ENCODE data around the gene CFAP46.
A peak's percentile ranks its signal among the peaks of the same experiment; 100 is the strongest.
"Not testable (repeated sequence)": the region's sequence is repeated elsewhere in the genome, so short reads cannot be mapped to it uniquely, and the experiment has no call there.

The CFAP46 gene

DNA sequence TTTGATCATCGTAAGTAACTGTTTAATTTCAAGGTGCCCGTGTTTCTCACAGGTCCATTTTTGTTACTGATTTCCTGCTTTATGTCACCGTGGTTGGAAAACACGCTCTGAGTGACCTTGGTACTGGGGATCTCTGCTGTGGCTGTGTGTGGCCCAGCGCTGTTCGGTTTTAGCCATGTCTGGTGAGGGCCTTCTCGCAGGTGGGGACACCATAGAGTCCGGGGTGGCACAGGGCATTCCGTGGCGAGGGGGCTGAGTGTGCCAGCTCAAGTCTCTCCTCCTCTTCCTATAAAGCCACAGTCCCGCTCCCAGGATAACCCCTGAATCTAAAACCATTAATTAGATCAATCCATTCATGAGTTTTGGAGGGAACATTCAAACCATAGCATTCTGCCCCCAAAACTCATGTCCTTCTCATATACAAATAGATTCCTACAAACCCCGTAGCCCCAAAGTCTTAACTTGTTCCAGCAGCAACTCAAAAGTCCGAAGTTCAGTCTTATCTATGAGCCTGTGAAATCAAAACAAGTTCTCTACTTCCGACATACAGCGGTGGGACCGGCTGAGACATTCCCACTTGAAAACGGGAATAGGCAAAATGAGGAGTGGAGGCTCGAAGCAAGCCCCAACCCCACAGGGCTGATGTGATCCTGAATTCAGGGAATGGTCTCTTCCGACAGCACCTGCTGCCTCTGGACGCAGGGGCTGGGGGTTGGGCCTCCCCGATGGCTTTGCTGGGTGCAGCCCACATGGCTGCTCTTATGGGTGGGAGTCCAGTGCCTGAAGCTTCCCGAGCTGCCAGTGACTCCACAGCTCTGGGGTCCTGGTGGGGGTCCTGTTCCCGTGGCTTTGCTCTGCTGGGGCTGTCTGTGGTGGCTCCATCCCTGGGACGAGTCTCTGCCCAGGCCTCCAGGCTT is 101.4 kb downstream of the CFAP46 start:
- DNase-seq, result no peak

DNA sequence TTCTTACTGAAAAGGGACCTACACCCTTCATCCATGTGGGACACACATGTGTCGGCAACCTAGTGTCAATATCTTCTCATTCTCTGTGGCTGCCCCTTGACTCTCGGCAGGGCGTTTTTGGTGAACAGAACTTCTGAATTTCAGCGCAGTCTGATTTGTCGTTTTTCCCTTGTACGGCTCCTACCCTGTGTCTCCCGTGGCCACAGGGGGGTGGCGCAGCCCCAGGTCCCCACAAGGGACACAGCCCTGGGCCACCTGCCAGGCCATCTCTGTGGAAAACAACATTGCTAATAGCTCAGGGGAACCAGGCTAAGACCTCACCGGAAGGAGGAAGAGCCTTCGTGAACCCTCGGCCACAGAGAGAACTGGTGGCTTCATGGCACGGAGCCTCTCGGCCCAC is 103.3 kb downstream of the CFAP46 start:
- DNase-seq, result no peak

DNA sequence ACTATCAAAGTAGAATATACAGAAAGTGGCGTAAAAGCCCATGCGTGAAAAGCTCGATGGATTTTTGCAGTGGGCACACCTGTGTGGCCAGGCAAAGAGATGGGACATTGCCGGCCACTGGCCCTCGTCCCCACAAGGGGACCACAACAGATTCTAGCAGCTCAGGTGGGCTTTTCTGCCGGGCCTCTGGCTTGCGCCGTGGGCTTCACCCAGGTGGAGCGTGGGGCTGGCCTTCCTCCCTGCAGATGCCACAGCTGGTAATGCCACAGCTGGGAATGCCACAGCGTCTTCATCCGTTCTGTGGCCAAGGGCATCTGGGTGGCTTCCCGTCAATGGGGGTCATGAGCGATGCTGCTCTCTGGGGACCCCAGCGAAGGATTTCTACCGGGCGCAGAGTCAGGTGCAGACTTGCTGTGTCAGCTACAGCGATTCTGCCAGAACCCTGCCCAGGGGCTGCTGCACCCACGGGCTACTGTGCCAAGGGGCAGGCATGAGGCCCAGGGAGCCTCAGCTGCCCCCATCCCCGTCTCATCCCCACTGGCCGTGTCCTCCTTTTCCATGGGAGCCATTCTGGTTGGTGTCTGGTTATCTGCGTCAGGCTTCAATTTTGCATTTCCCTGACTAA is 103.9 kb downstream of the CFAP46 start:
- no peak for DNase-seq

DNA sequence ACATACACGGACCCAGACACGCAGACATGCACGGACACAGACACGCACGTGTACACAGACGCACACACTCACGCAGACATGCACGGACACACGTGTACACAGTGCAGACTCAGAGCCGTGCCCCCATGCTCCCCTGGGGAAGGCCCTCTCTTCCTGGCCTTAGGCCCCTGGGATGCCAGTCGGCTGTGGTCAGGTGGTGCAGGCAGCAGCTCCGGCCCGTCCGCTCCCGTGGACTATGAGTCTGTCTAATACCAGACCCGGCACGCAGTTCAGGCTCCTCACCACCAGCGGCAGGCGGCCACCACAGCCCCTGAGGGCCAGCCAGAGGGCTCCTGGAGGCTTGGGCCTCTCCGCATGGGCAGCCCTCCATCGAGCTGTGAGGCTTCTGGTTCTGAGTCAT is 104.5 kb downstream of the CFAP46 start:
- DNase-seq, result no peak

DNA sequence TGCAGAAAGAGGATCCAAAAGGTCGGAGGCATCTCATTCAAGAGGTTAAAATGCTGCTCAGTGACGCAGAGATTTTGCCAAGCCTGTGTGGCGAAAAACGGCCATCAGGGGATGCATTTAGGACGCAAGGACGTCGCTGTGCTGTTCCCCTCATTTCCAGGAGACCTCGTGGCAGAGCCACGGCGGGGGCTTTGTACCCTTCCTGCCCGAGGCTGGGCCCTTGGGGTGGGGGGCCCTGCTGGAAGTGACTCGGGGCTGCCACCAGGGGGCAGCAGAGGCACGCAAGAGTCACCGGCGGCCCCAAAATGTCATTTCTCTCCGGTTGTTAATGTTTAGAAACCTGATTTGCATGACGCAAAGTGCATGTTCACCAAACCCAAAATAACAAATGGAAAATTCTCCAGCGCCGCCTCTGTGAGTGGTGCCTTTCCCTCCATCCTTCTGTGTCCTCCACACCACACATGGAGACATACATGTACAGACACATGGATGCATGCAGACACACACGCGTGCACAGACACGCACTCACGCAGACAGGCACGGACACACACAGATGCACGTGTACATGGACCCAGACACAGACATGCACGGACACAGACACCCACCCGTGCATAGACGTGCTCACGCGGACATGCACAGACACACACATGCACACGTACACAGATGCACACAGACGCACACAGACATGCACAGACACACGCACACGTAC is 105.4 kb downstream of the CFAP46 start:
- peak; percentile 35 for DNase-seq

DNA sequence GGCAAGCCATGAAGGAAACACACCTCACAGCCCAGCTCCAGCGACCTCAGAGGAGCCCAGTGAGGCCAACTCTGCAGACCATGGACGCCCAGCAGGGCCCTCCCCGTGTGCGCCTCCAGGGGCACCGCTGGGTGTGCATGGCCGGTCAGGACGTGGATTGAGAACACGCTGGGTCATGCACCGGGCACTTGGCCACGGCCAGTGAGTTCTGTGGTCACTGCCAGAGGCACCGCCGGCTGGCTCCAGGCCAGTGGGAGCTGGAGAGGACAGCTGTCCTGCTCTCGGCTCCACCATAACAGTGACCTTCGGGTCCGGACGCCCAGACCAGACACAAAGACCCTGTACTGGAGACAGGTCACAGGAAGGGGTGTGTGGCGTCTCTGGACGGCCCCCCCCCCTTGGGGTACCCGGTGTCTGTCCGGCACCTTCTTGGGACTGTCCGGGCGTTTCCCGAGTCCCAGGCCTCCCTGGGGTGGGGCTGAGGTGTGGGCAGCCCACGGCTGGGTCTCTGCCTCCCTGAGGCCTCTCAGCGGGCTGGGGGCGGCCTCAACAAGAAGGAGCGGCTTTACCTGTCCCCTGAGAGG is 106.0 kb downstream of the CFAP46 start:
- DNase-seq, result no peak

DNA sequence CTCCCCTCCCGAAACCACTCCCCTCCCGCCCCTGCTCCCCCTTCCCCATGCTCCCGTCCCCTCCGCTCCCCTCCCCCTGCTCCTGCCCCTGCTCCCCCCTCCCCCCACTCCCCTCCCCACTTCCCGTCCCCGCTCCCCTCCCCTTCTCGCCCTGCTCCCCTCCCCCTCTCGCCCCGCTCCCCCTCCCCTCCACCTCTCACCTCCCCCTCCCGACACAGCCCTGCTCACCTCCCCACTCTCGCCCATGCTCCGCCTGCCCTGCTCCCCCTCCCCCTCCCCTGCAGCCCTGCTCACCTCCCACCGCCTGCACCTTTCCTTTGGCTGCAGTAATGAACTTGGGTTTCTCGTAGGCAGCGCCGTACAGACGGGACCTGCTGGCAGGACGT is 106.5 kb downstream of the CFAP46 start:
- no peak for DNase-seq

DNA sequence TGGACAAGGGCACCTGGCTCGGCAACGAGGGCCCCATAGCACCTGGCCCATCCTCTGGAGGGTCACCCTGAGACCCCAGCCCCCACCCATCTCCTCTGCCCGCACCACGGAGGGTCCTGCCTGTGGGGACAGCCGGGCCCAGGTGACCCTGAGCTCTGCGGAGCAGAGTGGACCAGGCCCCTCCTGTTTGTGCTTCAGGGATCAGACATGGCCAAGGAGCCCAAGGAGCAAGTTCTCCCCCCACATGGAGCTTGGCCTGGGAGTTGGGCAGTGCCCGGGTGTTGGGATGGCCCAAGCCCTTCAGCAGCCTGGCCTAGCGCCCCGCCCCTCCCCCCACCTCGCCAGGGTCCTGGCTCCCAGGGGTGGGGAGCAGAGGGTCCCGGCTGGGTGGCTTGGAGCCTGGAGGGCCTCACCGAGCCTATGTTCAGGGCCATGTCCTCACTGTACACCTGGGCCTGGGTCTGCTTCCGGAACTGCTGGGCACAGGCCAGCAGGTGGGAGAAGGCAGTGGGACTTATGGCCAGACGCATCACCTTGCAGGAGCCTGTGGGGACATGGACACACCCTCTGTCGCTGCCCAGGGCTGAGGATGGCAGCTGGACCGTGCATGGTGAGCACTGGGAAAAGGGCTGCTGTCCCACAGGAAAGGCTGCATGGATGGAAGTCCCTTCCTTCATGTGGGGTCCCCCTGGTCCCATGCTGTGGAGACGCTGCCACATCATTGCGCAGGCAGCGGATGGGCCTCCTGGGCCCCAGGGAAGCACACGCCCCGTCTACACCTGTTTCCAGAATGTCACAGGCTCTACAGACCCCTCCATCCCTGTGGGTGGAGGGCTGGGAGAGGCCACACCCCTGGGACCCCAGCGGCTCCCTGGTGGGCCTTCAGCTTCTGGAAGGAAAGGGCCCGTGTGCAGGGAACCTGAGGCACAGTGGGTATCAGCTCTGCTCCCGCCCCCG is 107.2 kb downstream of the CFAP46 start:
- DNase-seq, result no peak

DNA sequence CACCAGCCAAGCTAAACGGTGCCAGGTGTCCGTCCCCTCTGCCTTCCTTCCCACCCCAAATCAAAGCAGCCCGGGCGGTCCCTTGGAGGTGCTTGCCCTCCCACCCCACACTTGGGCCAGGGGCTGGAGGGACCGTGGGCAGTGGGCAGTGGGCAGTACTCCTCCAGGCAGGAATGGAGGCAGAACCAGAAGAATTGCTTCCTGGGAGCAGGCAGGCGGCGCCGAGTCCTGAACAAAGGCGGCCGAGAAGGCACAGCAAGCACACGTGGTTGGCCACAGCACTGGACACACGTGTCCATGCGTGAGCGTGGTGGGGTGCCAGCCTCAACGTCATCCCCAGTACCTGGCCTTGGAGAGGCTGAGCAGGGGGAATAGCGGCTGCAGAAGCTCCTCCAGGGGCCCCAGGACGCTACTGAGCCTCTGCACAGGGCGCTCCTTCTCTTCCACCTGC is 108.0 kb downstream of the CFAP46 start:
- DNase-seq, result no peak

DNA sequence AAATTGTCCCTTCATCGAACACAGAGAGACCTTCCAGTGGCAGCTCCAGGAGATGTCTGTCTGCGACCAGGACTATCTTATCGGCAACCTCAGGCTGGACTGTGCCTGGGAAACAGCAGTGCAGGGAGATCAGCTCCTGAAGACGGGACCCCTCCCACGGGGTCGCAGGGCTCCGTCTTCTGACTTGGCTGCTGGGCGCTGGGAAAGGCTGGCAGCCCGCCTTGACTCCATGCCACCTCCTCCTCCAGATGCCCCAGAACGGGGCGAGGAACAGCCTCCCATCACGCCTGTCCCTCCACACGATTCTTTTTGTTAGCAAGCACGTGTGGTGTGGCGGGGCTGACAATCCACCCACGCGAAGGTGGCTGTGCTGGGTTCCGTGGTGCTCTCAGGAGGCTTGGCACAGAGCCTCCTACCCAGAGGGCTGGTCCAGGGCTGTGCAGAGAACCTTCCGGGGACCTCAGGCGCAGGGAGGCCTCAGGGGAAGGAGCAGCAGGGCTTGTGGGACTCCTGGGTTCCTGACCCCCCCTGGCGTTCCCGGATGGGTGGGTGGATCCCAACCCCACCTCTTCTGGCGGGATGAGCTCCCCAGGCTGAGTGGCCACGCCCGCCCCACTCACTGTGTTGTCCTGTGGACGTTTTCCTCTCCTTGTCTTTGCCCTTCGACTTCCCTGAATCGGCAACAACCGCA is 108.8 kb downstream of the CFAP46 start:
- no peak for DNase-seq

DNA sequence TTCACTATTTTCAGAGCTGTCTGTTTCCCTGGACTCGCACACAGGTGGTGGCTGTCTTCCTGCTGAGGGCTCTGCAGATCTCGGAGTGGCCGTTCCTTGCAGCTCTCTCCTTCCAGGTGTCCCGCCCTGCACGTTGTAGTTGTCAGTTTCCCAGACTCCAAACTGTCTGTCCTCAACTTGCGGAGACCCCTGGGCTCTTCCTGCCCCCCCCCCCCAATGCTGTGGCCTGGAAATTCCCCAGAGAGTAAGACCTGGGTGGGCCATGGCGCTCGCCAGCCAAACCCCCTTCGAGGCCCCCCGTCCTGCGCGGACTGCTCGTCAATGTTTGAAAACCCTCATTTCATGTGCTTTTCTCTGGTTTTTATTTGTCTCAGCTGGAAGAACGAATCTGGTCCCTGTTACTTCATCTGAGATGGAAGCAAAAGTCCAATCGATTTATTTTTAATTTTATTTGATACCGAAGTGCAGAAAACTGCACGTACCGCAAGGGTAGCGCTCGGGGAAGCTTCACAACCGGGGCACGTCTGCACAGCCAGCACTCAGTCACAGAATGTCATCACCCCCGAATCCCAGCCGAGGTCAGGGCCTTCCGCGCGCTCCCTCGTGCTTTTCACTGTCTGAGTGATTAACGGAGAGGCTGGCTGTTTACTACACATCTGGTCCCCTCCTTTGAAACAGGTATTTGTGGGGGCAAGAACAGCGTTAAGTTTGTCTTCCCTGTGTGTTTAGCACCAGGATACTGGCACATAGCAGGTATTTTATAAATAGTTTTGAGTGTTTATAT is 110.0 kb downstream of the CFAP46 start:
- DNase-seq, result no peak

DNA sequence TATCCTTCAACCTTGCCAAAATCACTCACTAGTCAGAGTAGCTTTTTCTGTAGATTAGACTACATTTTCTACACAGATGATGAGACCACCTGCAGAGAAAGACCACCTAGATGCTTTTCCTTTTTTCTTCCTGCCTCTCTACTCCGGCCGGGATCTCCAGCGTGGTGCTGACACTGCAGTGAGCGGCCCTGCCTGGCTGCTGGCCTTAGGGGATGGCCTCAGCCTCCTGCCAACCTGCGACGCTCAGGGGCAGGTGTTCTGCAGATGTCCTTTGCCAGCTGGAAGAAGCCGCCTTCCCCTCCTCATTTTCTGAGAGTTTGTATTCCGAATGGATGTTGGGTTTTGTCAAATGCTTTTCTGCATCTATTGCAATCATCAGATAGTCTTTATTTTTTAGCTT is 113.0 kb downstream of the CFAP46 start:
- DNase-seq, result no peak

DNA sequence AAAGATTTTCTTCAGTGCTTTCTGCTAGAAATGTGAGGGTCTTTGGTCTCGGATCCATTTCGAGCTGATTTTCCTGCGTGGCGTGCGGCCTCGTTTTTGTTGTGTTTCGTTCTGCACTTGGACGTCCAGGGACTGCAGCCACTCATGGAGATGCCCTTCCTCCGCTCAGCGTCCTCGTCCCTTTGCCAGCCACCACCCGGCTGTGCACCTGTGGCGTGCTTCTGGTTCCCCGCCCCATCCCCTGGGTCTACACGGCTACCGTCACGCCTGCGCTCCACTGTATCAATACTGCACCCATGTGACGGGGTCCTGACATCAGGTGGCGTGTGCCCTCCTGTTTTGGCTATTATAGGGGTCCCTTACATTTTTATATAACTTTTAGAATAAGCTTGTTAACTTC is 113.7 kb downstream of the CFAP46 start:
- DNase-seq, result no peak

DNA sequence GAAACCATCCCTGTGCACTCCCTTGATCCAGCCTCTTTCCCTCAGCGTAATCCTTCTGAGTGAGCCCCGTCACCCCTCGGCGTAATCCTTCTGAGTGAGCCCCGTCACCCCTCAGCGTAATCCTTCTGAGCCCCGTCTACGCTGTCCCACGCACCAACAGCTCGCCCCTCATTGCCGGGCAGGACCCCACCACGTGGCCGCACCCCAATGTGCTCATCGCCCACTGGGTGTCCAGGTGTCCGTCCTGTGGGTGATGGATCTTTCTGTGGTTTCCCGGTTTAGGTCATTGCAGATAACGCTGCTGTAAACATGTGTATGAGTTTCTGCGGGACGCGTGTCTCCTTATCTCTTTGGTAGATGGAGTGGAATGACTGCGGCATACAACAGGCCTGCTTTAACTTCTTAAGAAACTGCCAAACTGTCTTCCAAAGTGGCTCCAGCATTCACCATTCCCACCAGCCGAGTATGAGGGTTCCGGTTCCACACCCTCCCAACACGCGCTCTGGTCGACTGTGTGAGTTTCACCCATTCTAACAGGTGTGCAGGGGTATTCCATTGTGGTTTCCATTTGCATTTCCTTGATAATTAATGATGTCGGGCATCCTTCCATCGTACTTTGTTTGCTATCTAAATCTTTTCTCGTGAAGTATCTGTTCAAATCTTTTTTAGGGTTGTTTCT is 114.4 kb downstream of the CFAP46 start:
- no peak for DNase-seq

DNA sequence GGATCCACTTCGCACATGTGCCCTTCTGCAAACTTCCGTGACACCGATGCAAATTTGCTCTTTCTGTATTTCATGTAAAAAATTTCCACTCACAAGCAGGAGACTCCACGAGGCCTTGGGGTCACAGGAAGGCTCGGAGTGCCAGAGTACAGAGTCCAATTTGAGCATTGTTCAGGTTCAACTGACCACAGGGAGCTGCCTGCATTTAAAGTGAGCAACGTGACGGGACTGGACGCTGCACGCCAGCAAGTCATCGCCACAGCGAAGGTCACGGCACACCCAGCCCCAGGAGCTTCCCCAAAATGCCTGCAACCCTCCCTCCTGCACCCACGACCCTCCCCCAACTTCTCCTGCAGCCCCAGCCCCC is 115.0 kb downstream of the CFAP46 start:
- no peak for DNase-seq

DNA sequence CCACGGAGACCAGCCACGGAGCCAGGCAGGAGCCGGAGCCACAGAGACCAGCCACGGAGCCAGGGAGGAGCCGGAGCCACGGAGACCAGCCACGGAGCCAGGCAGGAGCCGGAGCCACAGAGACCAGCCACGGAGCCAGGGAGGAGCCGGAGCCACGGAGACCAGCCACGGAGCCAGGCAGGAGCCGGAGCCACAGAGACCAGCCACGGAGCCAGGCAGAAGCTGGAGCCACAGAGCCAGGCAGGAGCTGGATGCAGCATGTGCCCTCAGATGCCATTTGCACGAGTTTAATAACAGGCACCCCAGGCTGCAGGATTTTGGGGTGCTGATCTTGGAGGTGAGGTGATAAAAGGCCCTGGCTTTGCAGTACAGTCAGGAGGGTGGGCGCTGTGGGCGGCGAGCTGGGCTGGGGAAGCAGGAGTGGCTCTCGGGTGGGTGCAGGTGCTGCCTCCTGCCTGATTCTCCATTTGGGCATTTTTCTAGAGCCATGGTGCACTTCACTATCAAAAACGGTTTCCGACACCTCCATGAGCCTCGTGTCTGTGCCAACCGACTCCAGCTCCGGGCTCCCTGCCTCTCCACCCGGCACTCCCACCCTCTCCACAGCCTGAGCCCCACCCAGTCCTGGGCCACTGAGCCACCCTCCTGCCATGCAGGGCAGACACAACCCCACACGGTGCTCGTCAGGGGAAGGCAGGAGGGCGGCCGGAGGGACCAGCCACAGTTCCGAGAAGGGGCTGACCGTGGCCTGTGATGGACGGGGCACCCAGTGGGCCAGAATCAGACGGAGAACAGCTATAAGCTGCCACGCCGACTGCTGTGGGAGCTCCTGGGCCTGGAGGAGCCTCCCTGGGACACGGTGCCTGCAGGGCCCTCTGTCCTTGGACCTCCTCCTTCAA is 115.6 kb downstream of the CFAP46 start:
- no peak for DNase-seq

DNA sequence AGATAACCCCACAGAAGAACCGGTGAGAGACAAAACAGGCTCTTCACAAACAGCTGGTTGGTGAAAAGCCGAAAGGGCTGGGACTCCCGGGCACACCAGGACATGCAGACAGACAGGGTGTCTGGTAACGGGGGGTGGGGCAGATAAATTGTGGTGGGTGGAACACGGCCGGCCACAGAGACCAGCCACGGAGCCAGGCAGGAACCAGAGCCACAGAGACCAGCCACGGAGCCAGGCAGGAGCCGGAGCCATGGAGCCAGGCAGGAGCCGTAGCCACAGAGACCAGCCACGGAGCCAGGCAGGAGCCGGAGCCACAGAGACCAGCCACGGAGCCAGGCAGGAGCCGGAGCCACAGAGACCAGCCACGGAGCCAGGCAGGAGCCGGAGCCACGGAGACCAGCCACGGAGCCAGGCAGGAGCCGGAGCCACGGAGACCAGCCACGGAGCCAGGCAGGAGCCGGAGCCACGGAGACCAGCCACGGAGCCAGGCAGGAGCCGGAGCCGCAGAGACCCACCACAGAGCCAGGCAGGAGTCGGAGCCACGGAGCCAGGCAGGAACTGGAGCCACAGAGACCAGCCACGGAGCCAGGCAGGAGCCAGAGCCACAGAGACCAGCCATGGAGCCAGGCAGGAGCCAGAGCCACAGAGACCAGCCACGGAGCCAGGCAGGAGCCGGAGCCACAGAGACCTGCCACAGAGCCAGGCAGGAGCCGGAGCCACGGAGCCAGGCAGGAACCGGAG is 116.4 kb downstream of the CFAP46 start:
- DNase-seq, result not testable (repeated sequence)

DNA sequence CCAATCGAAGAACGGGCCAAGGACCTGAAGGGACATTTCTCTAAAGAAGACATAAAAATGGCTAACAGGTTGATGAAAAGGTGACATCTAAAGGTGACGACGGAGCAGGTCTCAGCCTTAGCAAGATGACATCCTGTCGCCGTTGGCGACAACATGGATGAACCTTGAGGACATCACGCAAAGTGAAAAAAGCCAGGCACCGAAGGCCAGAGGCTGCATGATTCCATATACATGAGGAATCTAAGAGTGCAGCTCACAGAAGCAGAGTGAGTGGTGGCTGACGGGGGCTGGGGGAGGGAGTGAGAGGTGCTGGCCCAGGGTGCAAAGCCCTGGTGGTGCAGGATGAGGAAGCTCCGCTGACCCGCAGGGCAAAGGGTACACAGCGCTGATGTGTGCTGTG is 122.3 kb downstream of the CFAP46 start:
- DNase-seq, result no peak

Data from NCI-H82 (cell line).